ENCODE results near the gene WDR90.

Gene WDR90

DNA sequence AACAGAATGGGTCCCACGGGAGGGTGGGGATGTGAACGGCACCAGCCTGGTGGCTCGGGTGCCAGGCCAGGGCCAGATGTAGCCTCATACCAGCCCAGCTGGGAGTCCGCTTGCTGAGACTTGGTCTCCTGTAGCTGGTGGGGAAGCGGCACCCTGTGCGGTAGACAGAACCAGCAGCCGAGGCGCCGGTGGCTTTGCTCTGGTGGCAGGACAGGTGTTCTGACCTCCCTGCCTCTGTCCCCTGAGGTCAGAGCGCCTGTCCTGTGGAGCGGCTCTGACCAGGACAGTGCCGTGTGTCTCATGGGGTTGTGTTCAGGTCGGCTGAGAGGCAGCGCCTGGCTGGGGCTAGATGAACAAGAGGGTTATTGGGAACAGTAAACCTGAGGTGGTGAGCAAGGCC is 39.2 kb upstream of the WDR90 start:
- DNase-seq (ENCODE audit: low read depth, low spot score), result no peak
- ChIA-PET POLR2A (no interaction called here), CTCF (interaction anchor here (1.5 to 1.8 kb wide), 2 partner anchors 12 to 30 kb away, joined by 4 read pairs; no protein-coding TSS in a partner anchor)
- H3K4me3 ChIP-seq (ENCODE audit: low read depth, low read length), result no peak overlapping the region
- TF ChIP-seq, protein P1, sequence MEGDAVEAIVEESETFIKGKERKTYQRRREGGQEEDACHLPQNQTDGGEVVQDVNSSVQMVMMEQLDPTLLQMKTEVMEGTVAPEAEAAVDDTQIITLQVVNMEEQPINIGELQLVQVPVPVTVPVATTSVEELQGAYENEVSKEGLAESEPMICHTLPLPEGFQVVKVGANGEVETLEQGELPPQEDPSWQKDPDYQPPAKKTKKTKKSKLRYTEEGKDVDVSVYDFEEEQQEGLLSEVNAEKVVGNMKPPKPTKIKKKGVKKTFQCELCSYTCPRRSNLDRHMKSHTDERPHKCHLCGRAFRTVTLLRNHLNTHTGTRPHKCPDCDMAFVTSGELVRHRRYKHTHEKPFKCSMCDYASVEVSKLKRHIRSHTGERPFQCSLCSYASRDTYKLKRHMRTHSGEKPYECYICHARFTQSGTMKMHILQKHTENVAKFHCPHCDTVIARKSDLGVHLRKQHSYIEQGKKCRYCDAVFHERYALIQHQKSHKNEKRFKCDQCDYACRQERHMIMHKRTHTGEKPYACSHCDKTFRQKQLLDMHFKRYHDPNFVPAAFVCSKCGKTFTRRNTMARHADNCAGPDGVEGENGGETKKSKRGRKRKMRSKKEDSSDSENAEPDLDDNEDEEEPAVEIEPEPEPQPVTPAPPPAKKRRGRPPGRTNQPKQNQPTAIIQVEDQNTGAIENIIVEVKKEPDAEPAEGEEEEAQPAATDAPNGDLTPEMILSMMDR (IDR thresholded peaks at IDR 0.05; ENCODE audit: insufficient read depth, low read length, missing control alignments), result no peak

DNA sequence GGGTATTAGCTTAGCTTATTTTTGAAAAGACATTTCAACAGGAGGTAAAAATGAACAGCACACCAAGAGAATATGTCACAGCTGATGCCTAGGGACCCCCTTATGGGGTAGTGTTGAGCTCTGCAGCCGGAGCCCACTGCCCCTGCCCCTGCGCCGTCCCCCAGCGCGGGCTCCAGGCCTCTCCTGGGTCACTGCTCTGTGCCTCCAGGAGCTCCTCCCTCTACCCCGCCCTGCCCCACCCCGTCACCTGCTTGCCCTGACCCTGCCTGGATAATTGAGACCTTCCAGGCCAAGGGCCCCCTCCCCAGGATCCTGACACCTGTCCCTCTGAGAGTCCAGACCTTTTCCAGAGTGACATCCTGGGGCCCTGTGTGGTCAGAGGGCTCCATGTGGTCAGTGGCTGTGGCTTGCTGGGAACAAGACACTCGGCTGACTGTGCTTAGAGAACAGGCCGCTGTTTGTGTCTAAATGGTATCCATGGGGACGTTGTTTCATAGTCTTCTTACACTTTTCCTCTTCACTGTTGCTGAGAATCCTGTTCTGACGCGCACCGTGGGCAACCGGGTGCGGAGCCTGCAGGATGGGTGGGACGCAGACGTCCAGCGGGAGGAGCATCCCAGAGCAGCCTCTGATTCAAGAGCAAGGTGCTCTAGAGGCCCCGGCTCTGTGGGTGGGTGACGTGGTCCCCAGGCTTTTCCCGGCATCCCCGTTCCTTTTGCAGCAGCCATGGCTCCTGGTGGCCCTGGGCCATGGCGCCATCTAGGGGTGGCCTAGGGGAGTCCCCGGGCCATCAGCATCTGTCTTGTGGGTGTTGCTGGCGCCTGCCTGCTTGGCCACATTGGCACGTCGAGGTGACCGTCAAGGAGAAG is 38.4 kb upstream of the WDR90 start:
- no peak for DNase-seq (ENCODE audit: low read depth, low spot score)
- TF ChIP-seq, protein P1 (IDR thresholded peaks at IDR 0.05; ENCODE audit: insufficient read depth, low read length, missing control alignments), result peak; percentile 19
- POLR2A ChIA-PET, result no interaction called here
- CTCF ChIA-PET, result interaction anchor here (1.5 to 1.8 kb wide), 2 partner anchors 12 to 31 kb away, joined by 4 read pairs; no protein-coding TSS in a partner anchor
- no peak overlapping the region for H3K4me3 ChIP-seq (ENCODE audit: low read depth, low read length)

DNA sequence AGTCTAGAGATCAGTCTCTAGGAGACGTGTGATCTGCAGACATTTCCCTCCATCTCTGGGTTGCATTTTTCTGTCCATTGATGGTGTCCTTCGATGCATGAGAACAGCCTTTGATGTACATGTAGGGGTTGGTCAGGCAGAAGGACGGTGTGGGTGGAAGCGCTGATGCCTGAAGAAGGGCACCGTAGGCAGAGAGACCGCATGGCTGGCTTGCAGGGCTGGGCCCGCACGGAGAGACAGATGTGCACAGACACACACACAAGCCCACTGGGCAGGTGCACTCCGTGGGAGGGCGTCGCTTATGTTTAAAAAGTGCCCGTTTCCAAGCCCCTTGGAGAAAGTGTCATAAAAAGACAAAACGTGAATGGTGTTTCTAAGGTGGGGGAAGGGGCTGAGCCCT is 34.0 kb upstream of the WDR90 start:
- no peak for DNase-seq (ENCODE audit: low read depth, low spot score)
- CTCF ChIA-PET, result no interaction called here
- H3K4me3 ChIP-seq (ENCODE audit: low read depth, low read length), result no peak overlapping the region
- POLR2A ChIA-PET, result no interaction called here
- TF ChIP-seq, protein P1 (IDR thresholded peaks at IDR 0.05; ENCODE audit: insufficient read depth, low read length, missing control alignments), result no peak

DNA sequence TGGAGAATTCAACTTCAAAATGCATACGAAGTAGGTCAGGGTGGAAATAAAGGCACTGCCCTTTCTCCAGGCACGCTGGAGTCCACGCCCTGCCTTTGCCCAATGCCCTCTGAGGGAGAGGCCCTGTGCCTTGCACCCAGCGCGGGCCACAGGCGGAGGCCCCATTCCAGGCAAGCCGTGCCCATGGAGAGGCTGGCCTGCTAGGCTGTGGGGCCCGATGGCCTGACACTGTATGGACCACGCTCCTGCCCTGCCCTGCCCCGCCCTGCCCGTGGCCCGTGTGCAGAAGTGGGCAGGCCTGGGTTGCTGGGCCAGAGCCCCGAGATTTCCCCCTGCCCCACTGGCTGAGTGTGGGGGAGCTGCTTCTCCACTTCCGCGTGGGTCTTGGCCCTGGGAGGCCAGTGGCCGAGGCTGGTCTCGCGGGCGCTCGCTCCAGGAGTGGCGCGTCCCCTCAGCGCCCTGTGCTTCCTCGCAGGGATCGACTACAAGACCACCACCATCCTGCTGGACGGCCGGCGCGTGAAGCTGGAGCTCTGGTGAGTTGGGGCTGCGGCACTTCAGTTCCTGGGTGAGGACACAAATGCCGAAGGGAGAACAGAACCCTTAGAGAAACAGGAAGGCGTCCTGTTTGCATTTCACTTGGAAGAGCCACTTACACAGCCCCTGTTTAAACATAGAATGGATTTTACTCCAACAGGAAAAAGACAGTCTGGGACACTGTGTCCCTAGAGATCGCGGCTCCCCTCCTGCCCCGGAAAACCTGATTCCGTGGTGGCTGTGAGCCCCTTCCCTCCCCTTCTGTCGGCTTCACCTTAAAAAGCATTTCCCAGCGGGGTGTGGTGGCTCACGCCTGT is 32.2 kb upstream of the WDR90 start:
- ChIA-PET POLR2A (no interaction called here), CTCF (no interaction called here)
- no peak for DNase-seq (ENCODE audit: low read depth, low spot score)
- no peak overlapping the region for H3K4me3 ChIP-seq (ENCODE audit: low read depth, low read length)
- TF ChIP-seq, protein P1 (IDR thresholded peaks at IDR 0.05; ENCODE audit: insufficient read depth, low read length, missing control alignments), result no peak

DNA sequence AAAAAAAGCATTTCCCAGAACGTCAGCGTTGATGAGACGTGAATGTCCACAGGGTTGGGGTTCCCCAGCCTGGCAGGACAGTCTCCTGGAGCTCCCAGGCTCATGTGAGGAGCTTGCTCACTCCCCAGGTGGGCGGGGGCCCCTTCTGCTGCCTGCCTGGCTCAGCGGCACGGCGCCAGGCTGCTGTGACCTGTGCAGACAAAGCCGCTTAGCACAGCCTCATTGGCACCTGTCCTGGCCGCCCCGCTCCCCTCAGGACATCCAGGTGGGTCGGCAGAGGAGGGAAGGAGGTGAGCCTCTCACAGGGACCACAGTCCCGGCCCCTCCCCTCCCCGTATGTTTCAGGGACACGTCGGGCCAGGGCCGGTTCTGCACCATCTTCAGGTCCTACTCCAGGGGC is 31.3 kb upstream of the WDR90 start:
- ChIA-PET CTCF (no interaction called here), POLR2A (no interaction called here)
- DNase-seq (ENCODE audit: low read depth, low spot score), result no peak
- TF ChIP-seq, protein P1 (IDR thresholded peaks at IDR 0.05; ENCODE audit: insufficient read depth, low read length, missing control alignments), result no peak
- H3K4me3 ChIP-seq (ENCODE audit: low read depth, low read length), result no peak overlapping the region
